Lung (tissue), 12 donors: Measurements from ENCODE around the gene CLDN10. TPM values are rescaled to one million over a fixed set of nuclear protein-coding genes. Genes with fewer than 3 reads are reported as not detected.

Experiments used
- ATAC-seq: fragments of 200-7000 bp; cut with Tn5 transposase; one replicate; pipeline ENCODE4 v1.9.1; 2020; ENCODE audit warnings: moderate number of reproducible peaks; ENCODE audit not compliant: insufficient read depth, low FRiP score
- DNase-seq, 3 donors: peaks; one replicate each; pipeline ENCODE4 v3.0.0-alpha.2; 2013 to 2017
- H3K27ac ChIP-seq, 2 donors: one replicate each; pipeline ENCODE4 v1.5.1; 2013; ENCODE audit warnings: mild to moderate bottlenecking in 2 of 2, moderate library complexity in 2 of 2, control low read depth in 1 of 2, inconsistent platforms in 1 of 2, low read depth in 1 of 2, low read length in 1 of 2
- H3K27me3 ChIP-seq, 3 donors: one replicate each; pipeline ENCODE4 v1.5.1; 2013; ENCODE audit warnings: low read length in 2 of 3; ENCODE audit not compliant: control insufficient read depth in 3 of 3, insufficient read depth in 3 of 3
- H3K36me3 ChIP-seq, 4 donors: one replicate each; pipeline ENCODE4 v1.5.1; 2013; ENCODE audit warnings: low read length in 4 of 4, mild to moderate bottlenecking in 1 of 4, moderate library complexity in 1 of 4; ENCODE audit not compliant: control insufficient read depth in 4 of 4, insufficient read depth in 4 of 4
- H3K4me1 ChIP-seq, 5 donors: one replicate each; pipeline ENCODE4 v1.5.1; 2013; ENCODE audit warnings: low read length in 5 of 5, mild to moderate bottlenecking in 2 of 5, moderate library complexity in 1 of 5; ENCODE audit not compliant: control insufficient read depth in 5 of 5, insufficient read depth in 5 of 5
- H3K4me3 ChIP-seq: one replicate; pipeline ENCODE4 v1.5.1; 2013; ENCODE audit warnings: mild to moderate bottlenecking, control low read depth, moderate library complexity
- H3K9ac ChIP-seq, 2 donors: one replicate each; pipeline ENCODE4 v1.5.1; 2013; ENCODE audit warnings: low read length in 2 of 2, control low read depth in 1 of 2; ENCODE audit not compliant: insufficient read depth in 1 of 2
- H3K9me3 ChIP-seq, 4 donors: one replicate each; pipeline ENCODE4 v1.5.1; 2013; ENCODE audit warnings: low read length in 3 of 4, mild to moderate bottlenecking in 1 of 4, moderate library complexity in 1 of 4; ENCODE audit not compliant: control insufficient read depth in 4 of 4, insufficient read depth in 3 of 4
- CTCF ChIP-seq: IDR thresholded peaks from 2 replicates; pipeline ENCODE4 v1.5.1; 2012; ENCODE audit warnings: mild to moderate bottlenecking; ENCODE audit errors: control extremely low read depth, extremely low read depth
- WGBS, 2 donors: extraction: QIAGEN DNeasy Blood & Tissue Kit; methylation state at CpG; one replicate each; pipeline ENCODE4 v1.1.7; 2013; 5-methylcytosine and 5-hydroxymethylcytosine counted together
- polyA plus RNA-seq, 2 donors: library from polyadenylated mRNA; stranded (reverse); fragments of 200-250 nt; gene quantifications; one replicate each; pipeline ENCODE4 v1.2.1, GENCODE V29; 2013
- total RNA-seq, 2 donors: library from RNA; depleted of rRNA in 1 of 2; stranded (reverse); fragments of >200 nt in 1 of 2; gene quantifications; one replicate each; pipeline ENCODE4 v1.2.1, GENCODE V29; 2014 to 2021
- donor health status: control.
- donor health status: control.
- donor health status: Bipolar disorder and iron deficiency.
- donor health status: healthy.
- donor health status: DM: yes; HTN: yes; CAD: no.

CLDN10 gene
- total and polyA plus RNA-seq, 4 donors: 3.0 to 14.5 (median 4.6) TPM

- H3K36me3 ChIP-seq: peaks cover 0 to 32% (median 9%) of the 10 kb centered on the region in 4 donors
- H3K4me1 ChIP-seq: no peaks in the 10 kb centered on the region
- no peak overlapping the region for H3K4me3 ChIP-seq
- no peak for ATAC-seq
- H3K27ac ChIP-seq: no peak overlapping the region
- no peak overlapping the region for H3K9ac ChIP-seq
- no peak for DNase-seq
- no peak for TF ChIP-seq CTCF
- no peaks in the 10 kb centered on the region for H3K27me3 ChIP-seq
- no peaks in the 10 kb centered on the region for H3K9me3 ChIP-seq
- WGBS, 2 donors: 78 to 92% methylated on average over 3 of the region's 3 CpGs
Measured at GRCh38 chr13:95579303-95579702, 26.8 kb downstream of the CLDN10 start.

GRCh38 chr13:95585867-95586266 is 33.3 kb downstream of the CLDN10 start:
- WGBS, 2 donors: 85 to 96% methylated on average over 4 of the region's 4 CpGs
- Histone ChIP-seq H3K27ac (no peak overlapping the region), H3K9ac (no peak overlapping the region), H3K36me3 (peaks cover 0 to 41% (median 21%) of the 10 kb centered on the region in 4 donors), H3K4me1 (no peaks in the 10 kb centered on the region), H3K27me3 (no peaks in the 10 kb centered on the region), H3K9me3 (peaks cover 0 to 2% (median 0%) of the 10 kb centered on the region in 4 donors), H3K4me3 (no peak overlapping the region)
- TF ChIP-seq CTCF: no peak
- DNase-seq: no peak
- no peak for ATAC-seq

DNA sequence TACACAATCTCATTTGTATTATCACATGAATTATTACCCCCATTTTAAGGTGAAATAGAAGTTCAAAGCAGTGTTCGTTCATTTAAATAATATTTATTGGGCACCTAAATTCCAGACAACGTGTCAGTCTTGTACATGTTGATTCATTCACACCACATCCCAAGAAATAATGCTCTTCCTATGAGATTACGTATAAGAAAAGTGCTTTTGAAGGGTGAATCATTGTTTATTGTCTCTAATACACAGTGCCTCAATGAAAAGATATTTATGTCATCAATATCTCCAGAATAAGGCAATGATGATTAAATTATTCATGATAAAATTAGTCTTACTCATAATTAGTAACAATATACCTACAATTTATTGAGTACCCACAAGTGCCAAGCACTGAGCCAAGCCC is 35.6 kb downstream of the CLDN10 start:
- no peaks in the 10 kb centered on the region for H3K4me1 ChIP-seq
- 87 to 90% methylated on average over 3 of the region's 3 CpGs for WGBS, 2 donors
- no peak for DNase-seq
- peaks cover 0 to 2% (median 0%) of the 10 kb centered on the region in 4 donors for H3K9me3 ChIP-seq
- no peak overlapping the region for H3K9ac ChIP-seq
- peaks cover 0 to 42% (median 18%) of the 10 kb centered on the region in 4 donors for H3K36me3 ChIP-seq
- H3K27me3 ChIP-seq: no peaks in the 10 kb centered on the region
- ATAC-seq: no peak
- TF ChIP-seq CTCF: no peak
- H3K27ac ChIP-seq: no peak overlapping the region
- H3K4me3 ChIP-seq: no peak overlapping the region

GRCh38 chr13:95588721-95589120 is 36.2 kb downstream of the CLDN10 start:
- no peaks in the 10 kb centered on the region for H3K27me3 ChIP-seq
- no peak for DNase-seq
- H3K4me1 ChIP-seq: no peaks in the 10 kb centered on the region
- no peak for ATAC-seq
- H3K9me3 ChIP-seq: peaks cover 0 to 2% (median 0%) of the 10 kb centered on the region in 4 donors
- H3K9ac ChIP-seq: no peak overlapping the region
- no peak overlapping the region for H3K27ac ChIP-seq
- WGBS, 2 donors: 96% methylated on average over 2 of the region's 2 CpGs
- H3K4me3 ChIP-seq: no peak overlapping the region
- H3K36me3 ChIP-seq: peaks cover 0 to 46% (median 18%) of the 10 kb centered on the region in 4 donors
- TF ChIP-seq CTCF: no peak
